ENCODE measurements around the gene GRIK4.
"Not testable (repeated sequence)": the region's sequence is repeated elsewhere in the genome, so short reads cannot be mapped to it uniquely, and the experiment has no call there.

Gene GRIK4

DNA sequence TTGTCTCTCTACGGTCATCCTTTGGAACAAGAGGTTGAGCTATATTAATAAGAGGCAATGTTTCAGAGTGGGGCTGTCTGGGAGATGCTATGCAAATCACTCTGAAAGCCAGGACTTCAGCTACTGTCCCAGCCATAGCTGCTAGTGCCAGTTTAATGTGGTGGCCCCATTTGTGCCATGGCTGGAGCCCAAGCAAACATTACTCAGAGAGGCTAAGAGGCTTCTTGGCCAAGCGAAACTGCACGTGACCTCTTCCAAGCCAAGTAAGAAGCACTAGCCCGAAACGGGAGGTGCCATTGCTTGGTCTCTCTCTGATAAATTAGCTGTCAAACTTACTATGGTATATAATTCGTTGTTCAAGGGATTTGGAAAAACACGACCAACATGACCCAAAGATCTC, 462.0 kb downstream of the GRIK4 start:
- DNase-seq = no peak

- DNase-seq = no peak
Measured at GRCh38 chr11:120974466-120974865, 462.9 kb downstream of the GRIK4 start.

DNA sequence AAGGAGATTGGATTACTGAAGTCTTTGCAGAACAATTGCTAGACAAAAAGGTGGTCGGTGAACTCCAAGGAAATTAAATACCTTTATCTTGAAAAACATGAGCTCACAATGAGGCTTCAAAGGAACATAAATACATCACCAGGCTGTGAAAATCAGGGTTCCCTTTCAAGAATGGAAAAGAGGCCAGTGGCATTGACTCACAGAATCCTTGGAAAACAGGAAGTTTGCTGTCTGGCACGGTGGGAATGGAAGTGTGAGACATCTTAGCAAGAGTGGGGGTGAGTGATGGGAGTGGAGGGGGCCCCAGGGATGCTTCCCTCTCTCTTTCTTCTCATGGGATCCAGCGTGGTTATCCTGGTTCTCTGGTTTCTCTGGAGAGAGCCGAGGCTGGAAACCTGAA, 463.4 kb downstream of the GRIK4 start:
- DNase-seq = no peak

DNA sequence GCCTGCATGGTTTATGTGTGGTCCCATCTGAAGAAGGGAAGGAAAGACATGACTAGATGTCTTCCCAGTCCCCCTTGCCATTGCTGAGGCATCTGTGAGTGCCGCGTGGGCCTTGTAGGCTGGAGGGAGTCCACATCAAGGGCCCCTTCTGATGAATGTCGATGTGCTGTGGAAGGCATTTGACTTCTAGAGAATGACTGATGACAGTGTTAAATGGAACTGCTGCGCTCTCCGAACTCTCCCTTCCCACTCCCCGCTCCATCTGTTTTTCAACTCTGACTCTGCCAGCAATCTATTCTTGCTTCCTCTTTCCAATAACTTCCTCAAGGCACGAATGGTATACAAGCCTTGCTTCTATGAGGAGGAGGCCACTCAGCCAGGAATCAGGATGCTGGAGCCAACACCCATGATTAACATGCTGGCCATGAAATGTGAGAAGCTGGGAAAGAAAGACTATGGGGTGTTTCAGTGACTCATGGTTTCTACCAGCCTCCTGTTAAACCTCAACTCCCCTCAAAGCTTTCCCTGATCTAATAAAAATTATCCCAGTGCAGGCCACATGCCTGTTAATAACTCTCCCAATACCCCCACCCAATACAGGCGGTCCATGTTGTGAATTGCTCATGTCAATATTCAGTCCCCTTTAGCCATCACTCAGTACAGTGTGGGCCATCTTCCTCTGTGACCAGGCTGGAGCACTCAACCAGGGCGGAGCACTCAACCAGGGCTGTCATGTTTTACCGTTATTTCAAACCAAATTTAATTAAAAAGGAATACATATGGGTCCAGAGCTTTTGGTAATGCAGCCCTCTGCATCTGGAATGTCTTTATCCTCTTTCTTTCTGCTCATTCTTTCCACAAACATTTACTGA, 466.0 kb downstream of the GRIK4 start:
- peak in 1 of 2 donors; percentile 11 for DNase-seq

- DNase-seq = no peak
Measured at GRCh38 chr11:120978701-120979100, 467.2 kb downstream of the GRIK4 start.

DNA sequence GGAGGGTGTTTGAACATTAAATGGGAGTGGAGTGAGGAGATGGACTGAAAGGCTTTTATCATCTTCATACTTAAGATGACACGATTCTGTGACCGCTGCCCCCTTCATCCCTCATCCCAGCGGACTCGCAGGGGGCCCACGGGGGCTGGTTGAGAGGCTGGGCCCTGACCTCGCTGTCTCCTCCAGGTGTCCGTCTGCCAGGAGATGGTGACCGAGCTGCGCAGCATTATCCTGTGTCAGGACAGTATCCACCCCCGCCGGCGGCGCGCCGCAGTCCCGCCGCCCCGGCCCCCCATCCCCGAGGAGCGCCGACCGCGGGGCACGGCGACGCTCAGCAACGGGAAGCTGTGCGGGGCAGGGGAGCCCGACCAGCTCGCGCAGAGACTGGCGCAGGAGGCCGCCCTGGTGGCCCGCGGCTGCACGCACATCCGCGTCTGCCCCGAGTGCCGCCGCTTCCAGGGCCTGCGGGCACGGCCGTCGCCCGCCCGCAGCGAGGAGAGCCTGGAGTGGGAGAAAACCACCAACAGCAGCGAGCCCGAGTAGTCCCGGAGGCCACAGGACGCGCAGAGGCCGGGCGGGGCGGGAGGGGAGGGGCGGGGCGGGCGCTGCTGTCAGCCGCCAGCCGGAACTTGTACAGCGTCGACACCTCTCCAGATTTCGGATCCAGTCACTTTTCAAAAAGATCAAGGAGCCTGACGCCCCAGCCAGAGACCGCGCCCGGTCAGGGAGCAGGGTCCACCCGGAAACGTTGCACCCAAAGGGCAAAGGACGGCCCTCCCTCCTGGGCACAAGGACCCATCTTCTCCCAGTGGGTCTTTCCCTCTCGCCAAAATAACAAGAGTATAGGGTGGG, 474.4 kb downstream of the GRIK4 start:
- DNase-seq = peak in 1 of 2 donors; percentile 16

GRCh38 chr11:120988603-120989002, 477.1 kb downstream of the GRIK4 start:
- no peak for DNase-seq

DNA sequence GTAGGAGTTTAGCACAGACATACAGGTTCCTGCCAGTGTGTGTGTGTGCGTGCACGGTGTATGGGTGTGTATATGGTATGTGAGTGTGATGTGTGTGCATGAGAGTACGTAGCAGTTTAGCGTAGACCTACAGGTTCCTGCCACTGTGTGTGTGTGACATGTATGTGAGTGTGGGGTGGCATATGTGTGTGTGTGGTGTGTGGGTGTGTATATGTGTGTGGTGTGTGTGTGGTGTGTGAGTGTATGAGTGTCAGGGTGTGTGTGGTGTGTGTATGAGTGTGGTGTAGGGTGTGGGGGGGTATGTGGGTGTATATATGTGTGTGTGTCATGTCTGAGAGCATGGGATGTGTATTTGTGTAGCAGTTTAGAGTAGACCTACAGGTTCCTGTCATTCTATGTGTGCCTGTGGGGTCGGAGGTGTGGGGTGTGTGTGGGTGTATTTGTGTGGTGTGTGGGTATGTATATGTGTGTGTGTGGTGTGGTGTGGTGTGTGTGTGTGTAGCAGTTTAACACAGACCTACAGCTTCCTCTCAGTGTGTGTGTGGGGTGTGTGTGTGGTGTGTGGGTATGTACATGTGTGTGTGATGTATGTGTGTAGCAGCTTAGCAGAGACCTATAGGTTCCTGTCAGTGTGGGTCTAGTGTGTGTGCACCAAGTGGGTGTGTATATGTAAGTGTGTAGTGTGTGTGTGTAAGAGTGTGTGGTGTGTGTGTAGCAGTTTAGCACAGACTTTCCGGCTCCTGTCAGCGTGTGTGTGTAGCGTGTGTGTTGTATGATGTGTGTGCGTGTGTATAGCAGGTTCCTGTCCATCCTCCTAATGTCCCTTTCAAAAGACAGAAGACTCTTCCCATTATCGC, 480.5 kb downstream of the GRIK4 start:
- DNase-seq = no peak

DNA sequence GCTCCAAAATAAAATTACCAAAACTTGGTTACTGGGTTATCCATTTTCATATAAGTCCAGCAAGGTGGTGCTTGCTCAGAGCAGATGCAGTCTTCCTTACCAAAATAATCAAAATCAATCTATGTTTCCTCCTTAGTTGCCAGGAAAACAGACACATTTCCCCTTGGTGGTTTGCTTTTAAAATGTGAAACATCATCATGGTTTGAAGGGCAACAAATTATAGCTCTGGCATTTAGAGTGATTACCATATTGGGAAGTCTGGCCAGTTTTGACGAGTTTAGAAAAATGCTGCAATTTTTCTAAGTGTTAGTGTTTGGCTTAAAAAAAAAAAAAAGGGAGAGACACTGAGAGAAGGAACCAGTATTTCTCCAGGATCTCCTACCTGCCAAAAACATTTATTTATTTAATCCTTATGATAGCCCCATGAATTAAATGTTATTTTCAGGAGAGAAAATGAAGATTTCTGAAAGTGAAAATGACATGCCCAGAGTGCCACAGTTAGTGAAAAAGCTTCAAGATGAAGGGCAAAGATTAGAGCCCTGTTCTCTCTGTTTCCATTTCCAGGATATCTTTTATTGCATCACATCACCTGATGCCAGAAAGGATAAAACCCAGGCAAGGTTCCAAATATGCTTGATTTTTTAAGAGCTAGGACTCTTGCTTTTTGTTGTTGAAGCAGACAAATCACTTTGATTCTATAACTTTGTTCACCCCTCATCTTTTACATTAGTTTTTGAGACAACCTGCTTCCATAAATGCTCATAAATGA, 482.7 kb downstream of the GRIK4 start:
- no peak for DNase-seq

DNA sequence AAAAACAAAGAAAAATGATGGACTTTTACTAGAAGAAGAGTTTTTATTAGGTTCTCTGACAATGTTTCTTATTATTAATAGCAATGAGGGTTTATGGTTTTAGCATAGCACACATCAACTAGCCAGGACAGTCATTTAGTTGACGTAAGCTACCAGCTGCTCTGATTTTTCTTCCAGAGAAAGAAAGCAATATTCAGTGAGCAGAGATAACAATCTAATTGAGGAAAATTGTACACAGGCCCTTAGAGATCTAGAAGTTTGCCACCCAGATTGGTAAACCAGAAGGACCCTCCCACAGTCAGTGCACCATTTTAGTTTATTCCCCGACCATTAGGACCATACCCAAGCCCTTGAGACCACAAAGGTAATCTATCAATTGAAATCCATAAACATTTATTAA, 483.6 kb downstream of the GRIK4 start:
- DNase-seq = no peak

DNA sequence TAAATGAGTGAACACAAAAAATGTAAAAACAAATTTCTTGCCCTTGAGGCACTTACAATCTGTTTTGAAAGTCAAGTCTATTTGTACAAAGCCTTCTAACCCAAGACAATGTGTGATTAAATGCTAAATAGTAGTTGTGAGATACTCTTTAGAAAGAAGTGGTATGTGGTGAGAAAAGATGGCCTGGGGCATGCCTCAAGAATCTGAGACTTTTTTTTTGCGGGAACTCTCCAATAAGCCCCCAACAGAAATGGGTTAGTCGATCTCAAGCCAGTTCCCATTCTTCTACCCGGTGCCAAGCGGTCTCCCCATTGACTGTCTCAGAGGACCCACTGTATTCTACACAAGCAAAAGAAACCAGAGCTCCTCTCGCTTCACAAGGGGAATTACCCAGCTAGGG, 485.4 kb downstream of the GRIK4 start:
- no peak for DNase-seq

- no peak for DNase-seq
Measured at GRCh38 chr11:120998581-120998980, 487.0 kb downstream of the GRIK4 start.

GRCh38 chr11:121004206-121004840, 492.8 kb downstream of the GRIK4 start:
- no peak for DNase-seq

- no peak for DNase-seq
Measured at GRCh38 chr11:121006922-121007321, 495.4 kb downstream of the GRIK4 start.

DNA sequence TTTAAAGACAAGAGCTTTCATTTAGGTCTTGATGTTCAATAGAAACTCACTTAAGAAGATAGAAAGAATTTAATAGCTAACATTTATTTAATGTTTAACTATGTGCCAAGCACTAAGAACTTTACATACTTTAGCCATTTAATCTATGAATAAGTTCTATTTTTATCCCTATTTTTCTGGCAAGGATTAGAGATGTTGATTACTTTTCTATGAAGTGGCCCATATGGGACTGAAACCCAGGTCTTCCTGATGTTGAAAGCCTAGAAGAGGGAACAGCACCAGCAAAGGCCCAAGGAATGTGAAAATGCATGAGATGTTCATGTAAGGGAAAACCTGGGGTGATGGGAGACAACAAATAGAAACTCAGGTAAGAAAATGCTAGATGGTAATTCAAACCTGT, 497.0 kb downstream of the GRIK4 start:
- no peak for DNase-seq

- DNase-seq = no peak
Measured at GRCh38 chr11:121012091-121012490, 500.5 kb downstream of the GRIK4 start.

DNA sequence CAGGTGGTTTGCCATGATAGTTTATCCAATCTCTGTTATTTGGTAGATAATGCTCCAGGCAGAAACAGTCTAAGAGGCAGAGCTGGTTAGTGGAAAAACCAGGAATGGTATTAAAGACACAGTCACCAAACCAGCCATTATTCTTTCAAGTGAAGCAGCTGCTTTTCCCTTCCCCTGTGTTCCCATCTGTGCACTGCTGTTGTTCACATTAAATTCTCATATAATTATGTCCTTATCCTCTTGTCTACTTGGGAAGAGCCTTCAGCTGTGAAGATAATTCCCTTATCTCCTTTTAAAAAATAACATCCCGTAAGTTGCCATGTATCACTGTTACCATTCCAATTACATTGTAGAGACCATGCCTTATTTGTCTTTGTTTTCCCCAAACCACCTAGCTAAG, 507.2 kb downstream of the GRIK4 start:
- no peak for DNase-seq

DNA sequence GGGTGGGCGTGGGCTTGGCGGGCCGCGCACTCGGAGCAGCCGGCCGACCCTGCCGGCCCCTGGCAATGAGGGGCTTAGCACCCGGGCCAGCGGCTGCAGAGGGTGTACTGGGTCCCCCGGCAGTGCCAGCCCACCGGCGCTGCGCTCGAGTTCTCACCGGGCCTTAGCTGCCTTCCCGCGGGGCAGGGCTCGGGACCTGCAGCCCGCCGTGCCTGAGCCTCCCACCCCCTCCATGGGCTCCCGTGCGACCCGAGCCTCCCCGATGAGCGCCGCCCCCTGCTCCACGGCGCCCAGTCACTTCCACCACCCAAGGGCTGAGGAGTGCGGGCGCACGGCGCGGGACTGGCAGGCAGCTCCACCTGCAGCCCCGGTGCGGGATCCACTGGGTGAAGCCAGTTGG, 510.2 kb downstream of the GRIK4 start:
- not testable (repeated sequence) for DNase-seq

GRCh38 chr11:121023848-121024751, 512.6 kb downstream of the GRIK4 start, which contains the start of gene TBCEL:
Gene TBCEL (plus strand): TSS chr11:121024102. CDS start chr11:121045691, 21,589 bp downstream.
- DNase-seq = peak; percentile 69 to 83

- no peak for DNase-seq
Measured at GRCh38 chr11:121024989-121025388, 513.4 kb downstream of the GRIK4 start.

Measured in hippocampal formation (tissue), 2 donors.